Fibroblast of villous mesenchyme (primary cell): ENCODE measurements around the gene C5orf47. TPM values are rescaled to one million over a fixed set of nuclear protein-coding genes. Genes with fewer than 3 reads are reported as not detected.

Experiments
- DNase-seq: peaks from one replicate; pipeline ENCODE4 v3.0.0-alpha.2; 2010; ENCODE audit warnings: low read depth
- H3K4me3 ChIP-seq: 2 replicates; pipeline ENCODE4 v1.5.1; 2011; ENCODE audit warnings: low read depth, mild to moderate bottlenecking, low read length
- CTCF ChIP-seq: IDR thresholded peaks from 2 replicates; pipeline ENCODE4 v1.5.1; 2012; ENCODE audit warnings: low read depth, mild to moderate bottlenecking, low read length; ENCODE audit not compliant: insufficient read depth
- total RNA-seq: library from RNA; depleted of rRNA; stranded (reverse); fragments of >200 nt; gene quantifications from 2 replicates; pipeline ENCODE4 v1.2.3, GENCODE V29; 2012

The C5orf47 gene
- total RNA-seq, 1 donor = not detected

GRCh38 chr5:173962436-173962972 lies 26.5 kb upstream of the C5orf47 start:
- DNase-seq = no peak

GRCh38 chr5:173963182-173963838 lies 25.7 kb upstream of the C5orf47 start:
- DNase-seq = peak; percentile 33
- TF ChIP-seq CTCF = no peak
- H3K4me3 ChIP-seq = no peak overlapping the region

More at GRCh38 chr5:173962436-173962972, 26.5 kb upstream of the C5orf47 start:
- no peak overlapping the region for H3K4me3 ChIP-seq
- TF ChIP-seq CTCF = no peak

- no peak for TF ChIP-seq CTCF
- DNase-seq = no peak
- H3K4me3 ChIP-seq = no peak overlapping the region
These were observed 25.0 kb upstream of the C5orf47 start for GRCh38 chr5:173963867-173964441.

GRCh38 chr5:173964506-173964905 lies 24.5 kb upstream of the C5orf47 start:
- TF ChIP-seq CTCF = no peak
- H3K4me3 ChIP-seq = no peak overlapping the region
- DNase-seq = no peak

- H3K4me3 ChIP-seq = no peak overlapping the region
- no peak for TF ChIP-seq CTCF
- DNase-seq = no peak
These were observed 21.7 kb upstream of the C5orf47 start for GRCh38 chr5:173967241-173967640.

- DNase-seq = no peak
- no peak for TF ChIP-seq CTCF
- H3K4me3 ChIP-seq = no peak overlapping the region
These were observed 20.7 kb upstream of the C5orf47 start for GRCh38 chr5:173968154-173968797.
